ENCODE results near the gene TSHZ2.

GRCh38 chr20:53013847-53014246 lies 41.7 kb downstream of the TSHZ2 start:
- TF ChIP-seq CTCF (IDR thresholded peaks at IDR 0.05) (no peak), POLR2A (IDR thresholded peaks at IDR 0.05) (no peak)
